Cardiac septum (tissue), 1 donor: Measurements from ENCODE around the gene NKD1. TPM values are rescaled to one million over a fixed set of nuclear protein-coding genes. Genes with fewer than 3 reads are reported as not detected.
"Not testable (repeated sequence)": the region's sequence is repeated elsewhere in the genome, so short reads cannot be mapped to it uniquely, and the experiment has no call there.

Experiments used
- DNase-seq: peaks from one replicate; pipeline ENCODE4 v3.0.0-alpha.2; 2020; ENCODE audit warnings: low spot score
- intact Hi-C: fragments of 100-400 bp; cut with DNase I; formaldehyde crosslinking; loops from one replicate; pipeline ENCODE4 v1.14.0; 2022
- total RNA-seq: library from RNA; stranded (reverse); fragmentation: NEBNext Ultra II Directional; extraction: Animal tissue kit (Norgen Biotek cat#: 25700); gene quantifications from one replicate; pipeline ENCODE4 v1.2.1, GENCODE V29; 2021
- donor health status: DM: no; HTN: no; CAD: no.

Gene NKD1
- total RNA-seq, 1 donor from 2014 or later, result 0.40 TPM

DNA sequence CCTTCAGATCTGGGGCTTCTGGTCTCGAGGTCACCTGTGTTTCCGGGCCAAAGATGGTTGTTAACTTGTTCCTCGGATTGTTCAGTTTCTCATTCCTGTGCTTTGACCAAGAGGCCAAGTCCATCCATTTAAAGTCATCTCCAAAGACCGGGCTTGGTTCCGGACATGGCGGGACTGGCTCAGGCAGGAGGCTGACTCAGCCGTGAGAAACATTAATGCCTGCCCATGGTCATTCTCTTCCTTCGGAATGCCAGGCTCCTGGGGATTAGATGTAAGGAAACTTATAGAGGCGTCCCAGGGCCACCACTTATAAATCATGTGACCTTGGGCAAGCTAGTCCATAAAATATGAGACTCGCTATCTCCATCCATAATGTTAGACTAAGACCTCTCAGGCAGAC, 13.6 kb upstream of the NKD1 start:
- DNase-seq, result peak; percentile 20
- intact Hi-C loops, result no loop called here

DNA sequence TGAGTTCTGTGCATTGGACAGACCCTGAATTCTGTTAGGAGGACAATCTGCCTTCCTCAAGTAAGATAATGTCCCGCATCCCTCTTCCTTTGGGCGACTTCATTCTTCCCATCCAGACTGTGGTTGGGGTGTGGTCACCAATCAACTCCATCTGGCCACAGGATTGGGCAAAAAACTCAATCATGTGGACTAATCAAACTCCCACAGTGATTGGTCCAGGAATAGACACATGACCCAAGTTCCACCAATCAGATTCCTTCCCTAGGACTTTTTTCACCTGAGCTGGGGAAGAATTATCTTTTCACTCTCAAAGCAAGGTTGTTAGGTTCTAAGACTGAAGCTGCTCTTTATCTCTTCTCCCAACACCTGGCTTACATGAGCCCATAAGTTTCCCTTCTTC, 13.2 kb upstream of the NKD1 start:
- intact Hi-C loops, result no loop called here
- peak; percentile 2 for DNase-seq

DNA sequence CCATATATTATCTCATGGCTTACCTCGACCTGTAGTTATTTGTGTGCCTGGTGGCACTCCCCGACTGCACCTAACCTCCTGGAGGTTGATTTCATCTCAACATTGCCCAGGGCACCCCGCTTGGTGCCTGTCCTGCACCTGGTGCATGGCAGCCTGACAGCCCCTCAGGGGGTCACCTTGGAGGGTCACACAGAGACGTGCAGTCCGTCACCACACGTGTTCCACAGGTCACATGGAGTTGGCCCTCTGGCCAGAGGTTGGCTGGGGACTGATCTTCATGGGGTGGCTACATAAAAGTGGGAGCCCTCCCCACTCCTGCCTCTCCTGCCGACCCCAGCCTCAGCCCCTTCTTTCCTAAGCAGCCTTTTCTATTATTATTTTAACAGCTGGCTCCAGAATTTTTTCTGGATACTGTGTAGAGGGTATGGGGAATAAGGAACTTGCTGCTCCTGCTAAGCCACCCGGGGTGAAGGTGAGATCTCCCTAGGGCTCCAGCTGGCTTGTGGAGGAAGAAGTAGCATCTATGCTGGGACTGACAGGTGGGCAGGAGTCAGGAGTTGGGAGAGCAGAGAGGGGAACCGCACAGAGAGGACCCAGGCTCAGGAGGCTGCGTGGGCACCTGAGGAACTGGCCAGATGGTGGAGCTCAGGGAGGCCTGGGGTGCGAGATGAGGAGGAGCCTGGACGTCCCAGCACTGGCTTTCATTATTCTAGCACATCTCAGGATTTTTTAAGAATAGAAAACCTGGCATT, 12.5 kb upstream of the NKD1 start:
- intact Hi-C loops, result no loop called here
- DNase-seq, result peak; percentile 65

DNA sequence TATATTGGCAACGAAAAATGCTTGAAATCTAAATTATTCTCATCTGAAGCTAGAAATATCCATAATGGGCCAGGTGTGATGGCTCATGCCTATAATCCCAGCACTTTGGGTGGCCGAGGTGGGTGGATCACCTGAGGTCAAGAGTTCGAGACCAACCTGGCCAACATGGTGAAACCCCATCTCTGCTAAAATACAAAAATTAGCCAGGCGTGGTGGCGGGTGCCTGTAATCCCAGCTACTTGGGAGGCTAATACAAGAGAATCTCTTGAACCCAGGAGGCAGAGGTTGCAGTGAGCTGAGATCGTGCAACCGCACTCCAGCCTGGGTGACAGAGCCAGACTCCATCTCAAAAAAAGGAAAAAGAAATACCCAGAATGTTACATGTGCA, 11.9 kb upstream of the NKD1 start:
- intact Hi-C loops, result not testable (repeated sequence)

DNA sequence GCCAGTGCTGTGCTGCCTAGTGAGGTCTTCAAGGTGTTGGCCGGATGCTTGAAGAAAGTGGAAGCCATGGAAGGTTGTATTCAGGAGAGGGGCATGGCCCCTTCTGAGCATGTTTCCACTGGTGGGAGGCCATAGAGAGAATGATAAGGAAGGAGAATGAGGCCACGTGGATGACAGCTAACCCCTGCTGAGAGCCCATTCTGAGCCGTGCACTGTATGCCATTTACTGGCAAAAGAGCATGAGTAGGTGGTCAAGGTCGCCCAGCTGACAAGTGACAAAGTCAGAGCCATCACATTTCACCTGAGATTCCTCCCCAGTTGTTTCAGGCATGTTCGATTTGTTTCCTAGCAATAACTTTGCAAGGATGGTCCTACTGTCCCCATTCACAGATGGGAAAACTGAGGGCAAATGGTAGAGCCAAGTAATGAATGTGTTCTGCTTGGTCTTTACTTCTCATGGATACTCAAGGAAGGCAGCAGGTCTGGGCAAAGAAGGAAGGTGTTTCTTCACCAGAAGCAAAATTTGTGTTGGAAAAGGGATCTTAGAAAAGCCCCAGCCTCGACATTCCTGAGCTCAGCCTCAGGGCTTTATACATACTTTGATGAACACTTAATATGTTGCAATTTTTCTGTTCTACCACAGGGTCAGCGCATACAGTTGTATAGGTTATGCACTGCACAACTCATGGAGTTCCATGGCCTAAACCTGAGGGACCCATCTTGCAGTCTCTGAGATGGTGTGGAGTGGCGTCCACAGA, 10.5 kb upstream of the NKD1 start:
- intact Hi-C loops, result no loop called here
- peak; percentile 7 for DNase-seq

More for the DNA sequence above, 11.9 kb upstream of the NKD1 start:
- peak; percentile 31 for DNase-seq

DNA sequence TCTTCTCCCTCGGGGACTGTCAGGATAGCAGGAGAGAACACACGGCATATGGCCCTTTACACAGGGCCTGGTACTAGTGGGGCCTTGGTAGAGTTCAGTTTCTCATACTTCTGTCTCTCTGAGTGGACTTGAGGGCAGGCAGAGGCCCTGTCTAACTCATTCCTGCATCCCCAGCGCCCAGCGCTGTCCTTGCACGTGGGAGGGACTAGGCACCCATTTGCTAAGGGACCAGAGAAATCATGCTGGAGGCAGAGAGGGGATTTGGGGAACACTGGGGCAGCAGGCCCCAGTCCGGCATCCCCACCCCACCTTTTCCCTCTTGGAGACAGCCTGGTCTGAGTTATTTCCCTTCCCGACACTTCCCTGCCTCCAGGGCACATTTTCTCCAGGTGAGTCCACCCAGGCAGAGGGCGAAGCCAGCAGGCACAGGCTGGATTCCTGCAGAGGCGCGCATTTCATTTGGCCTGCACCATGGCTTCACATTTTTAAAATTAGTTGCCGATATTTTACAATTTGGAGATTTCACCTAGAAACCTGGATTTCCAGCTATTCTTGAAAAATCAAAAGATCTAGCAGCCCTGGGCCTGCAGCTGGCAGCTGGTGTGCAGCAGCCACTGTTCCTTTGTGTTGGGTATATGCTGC, 9.7 kb upstream of the NKD1 start:
- intact Hi-C loops, result no loop called here
- DNase-seq, result peak; percentile 41

DNA sequence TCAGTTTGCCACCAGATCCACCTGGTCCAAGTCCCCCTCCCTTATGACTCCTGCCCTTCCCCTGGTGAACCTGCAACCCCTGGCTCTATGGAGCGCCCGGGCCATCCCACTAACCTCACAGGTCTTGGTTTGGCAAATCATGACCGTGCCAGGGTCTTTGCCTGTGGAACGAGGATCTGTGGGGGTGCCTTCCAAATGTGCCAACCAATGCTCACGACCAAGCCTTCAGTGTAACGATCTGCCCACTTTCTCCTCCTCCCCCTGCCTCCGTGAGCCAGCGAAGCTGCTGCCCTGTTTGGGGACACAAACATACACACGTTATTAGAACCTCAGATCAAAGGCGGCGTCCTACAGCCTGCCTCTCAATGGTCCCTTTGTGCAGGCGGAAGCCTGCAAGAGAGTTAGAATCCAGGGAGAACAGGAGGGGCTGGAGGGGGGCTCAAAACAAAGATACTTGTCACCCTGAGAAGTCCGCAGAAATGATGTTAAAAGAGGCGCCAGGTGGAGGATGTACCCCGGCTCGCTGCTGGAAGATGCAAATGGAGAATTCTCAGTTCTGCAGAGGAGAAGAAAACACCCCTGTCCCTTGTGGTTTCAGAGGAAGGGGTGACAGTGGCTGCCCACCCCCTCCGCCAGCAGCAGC, 9.0 kb upstream of the NKD1 start:
- intact Hi-C loops, result no loop called here
- DNase-seq, result peak; percentile 62

DNA sequence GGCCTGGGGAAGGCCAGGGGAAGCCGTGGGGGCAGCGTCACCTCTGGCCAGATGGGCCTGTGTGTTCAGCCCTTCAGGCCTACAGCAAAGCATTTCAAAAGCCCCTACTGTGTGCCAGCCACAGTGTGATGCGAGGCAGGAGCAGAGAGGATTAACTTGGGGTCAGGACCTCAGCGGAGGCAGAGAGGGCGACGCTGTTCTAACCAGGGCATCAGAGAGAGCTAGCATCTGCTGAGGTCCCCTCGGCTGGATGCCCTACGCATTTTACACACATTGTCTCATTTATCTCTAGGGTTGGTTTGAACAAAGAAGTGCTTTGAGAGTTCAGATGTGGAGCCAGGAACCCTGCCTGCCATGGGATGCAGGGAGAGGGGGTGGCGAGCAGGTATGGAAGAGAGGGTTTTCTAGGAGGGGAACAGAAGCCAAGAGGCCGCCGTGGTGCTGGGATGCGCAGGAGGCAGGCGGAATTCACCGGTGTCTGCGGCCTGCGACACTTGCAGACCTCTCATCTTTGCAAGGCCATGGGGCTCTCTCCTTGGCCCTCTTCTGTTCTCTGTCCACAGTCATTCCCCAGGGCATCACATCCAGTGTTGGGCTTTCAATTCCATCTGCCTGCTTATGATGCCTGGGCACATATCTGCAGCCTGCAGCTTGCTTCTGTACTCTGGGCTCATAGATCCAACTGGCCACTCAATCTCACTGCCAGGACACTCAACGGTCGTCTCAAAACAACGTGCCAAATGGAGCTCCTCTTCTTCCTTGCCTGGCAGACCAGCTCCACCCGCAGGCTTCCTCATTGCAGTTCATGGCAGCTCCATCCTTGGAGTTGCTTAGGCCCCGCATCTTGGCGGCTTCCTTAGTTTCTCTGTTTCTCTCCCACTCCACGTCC, 8.1 kb upstream of the NKD1 start:
- DNase-seq, result no peak
- intact Hi-C loops, result no loop called here

DNA sequence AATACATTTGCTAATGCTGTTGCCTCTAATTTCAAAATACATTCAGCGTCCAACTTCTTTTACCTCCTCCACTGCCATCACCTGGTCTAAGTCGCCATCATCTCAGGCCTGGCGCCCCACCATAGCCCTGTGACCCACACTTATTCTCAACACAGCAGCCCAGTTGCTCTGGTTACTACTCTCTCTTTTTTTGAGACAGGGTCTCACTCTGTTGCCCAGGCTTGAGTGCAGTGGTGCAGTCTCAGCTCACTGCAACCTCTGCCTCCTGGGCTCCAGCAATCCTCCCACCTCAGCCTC, 7.5 kb upstream of the NKD1 start:
- no peak for DNase-seq
- intact Hi-C loops, result no loop called here

DNA sequence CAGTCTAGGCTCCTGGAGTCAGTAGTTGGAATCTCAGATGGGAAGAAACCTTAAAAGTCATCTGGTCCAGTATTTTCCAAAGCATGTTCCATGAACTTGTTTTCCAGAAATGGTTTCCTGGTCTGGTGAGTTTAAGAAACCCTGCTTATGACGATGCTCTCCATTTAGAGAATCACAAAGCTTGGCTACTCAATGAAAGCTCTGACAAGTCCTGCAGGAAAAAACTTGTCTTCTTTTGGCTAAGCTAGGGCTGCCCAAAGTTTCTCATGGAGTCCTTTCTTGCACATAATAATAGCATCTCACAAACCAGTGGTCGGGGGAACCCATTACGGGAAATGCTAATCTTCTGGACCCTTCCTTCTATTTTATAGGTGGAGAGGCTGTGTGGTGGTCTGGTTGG, 5.5 kb upstream of the NKD1 start:
- intact Hi-C loops, result no loop called here
- DNase-seq, result no peak

DNA sequence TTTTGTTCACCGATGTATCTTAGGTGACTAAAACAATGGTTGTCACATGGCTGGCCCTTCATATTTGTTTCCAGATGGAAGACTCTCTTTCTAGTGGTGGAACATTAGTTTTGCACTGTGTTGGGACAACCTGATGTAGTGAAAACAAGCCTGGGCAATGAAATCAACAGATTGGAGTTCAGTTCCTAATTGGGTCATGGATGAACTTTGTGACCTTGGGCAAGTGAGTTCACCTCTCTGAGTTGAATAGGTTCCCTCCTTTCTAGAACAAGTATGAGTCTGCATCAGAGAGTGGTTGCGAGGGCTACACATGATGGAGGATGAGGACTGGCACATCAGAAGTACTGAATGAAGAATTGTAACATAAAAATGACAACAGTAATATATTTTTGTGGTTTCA, 2.1 kb upstream of the NKD1 start:
- intact Hi-C loops, result no loop called here
- no peak for DNase-seq

DNA sequence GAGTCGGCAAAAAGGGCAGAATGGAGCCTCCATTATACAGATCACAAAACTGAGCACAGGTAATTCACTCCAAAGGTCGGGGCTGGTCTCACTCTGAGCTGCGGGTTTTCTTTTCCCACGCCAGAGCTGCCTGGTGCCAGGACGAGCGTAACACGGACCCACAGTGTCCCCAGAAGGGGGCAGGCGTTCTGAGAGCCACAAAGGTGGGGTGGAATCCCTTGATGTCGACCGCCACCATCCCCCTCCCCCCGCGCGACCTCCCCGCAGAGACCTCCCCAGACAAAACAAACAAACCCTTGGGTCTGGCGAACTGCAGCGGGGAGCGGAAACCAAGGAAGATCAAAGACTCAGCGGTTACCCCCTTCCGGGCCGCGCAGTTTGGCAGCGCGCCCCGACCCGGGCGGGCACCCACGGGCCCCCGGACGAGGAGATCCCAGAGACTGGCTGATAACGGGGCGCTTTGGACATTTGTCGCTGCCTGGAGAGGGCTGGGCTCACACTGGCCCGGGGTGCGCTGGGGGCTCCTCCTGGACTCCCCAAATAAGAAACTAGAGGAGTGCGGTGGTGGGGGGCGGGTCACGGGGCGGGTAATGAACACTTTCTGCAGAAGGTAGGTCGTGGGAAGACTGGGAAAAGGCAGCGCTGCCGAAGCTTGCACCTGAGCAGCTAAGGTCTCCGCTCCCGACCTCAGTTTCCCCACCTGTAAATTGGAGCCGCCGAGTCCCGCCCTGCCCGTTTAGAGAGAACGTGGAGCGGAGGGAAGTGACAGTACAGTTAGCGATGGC, 664 bp upstream of the NKD1 start:
- intact Hi-C loops, result no loop called here
- DNase-seq, result no peak

DNA sequence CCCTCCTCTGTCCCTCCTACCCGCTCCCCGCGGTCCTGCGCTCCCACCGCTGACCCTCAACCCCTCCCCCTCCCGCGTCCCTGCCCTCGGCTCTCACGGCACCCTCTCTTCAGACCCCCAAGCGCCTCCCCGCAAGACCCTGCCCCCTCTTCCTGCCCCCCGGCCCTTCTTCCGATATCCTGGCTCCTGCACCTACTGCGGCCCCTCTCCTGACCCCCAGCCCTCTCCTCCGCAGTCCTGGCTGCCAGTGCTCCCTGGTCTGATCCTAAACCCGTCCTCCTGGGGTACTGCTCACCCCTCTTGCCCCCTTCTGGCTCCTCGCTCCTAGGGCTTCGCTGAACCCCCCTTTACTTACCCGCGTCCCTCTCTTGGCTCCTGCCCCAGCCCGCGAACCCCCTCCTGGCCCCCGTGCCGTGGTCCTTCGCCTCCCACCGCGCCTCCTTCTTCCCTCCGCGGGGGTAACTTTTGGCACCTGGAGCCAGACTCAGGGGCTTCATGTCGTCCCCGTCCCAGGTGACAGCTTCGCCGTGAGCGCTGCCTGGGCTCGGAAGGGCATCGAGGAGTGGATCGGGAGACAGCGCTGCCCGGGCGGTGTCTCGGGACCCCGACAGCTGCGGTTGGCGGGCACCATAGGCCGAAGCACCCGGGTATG, 839 bp downstream of the NKD1 start:
- intact Hi-C loops, result no loop called here
- DNase-seq, result no peak

DNA sequence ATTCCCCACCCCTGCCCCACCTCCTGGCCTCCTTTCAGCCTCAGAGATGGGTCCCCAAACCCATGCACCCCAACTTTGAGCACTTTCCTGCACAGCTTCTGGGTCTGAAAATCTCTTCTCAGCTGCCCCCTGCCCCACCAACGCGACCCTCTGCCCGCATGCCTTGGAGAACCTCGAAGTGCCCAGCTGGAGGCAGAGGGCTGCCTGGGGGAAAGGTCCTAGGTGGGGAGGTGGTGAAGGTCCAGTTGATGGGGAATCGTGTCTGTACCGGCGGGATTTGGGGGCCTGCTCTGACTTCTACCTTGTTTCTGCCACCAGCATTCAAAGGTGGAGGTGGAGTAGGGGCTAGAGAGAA, 1.3 kb downstream of the NKD1 start:
- intact Hi-C loops, result no loop called here
- DNase-seq, result no peak

DNA sequence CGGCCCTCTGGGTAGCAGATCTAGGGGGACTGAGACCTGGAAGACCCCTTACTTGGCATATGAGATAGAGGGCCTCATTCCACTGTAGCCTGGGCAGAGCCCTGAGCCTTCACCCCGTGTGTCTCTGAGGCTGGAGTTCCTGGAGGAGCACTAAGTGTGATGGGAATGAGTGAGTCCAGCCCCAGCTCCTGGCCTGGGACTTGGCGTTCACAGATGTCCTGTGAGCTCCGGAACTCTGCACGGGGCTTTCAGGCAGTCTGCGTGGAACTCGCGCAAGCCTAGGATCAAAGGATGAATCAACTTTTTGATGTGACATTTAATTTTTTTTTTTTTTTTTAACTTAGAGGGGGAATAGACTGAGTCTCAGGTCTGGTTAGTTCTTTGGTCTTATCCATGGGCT, 1.8 kb downstream of the NKD1 start:
- no peak for DNase-seq
- intact Hi-C loops, result no loop called here

DNA sequence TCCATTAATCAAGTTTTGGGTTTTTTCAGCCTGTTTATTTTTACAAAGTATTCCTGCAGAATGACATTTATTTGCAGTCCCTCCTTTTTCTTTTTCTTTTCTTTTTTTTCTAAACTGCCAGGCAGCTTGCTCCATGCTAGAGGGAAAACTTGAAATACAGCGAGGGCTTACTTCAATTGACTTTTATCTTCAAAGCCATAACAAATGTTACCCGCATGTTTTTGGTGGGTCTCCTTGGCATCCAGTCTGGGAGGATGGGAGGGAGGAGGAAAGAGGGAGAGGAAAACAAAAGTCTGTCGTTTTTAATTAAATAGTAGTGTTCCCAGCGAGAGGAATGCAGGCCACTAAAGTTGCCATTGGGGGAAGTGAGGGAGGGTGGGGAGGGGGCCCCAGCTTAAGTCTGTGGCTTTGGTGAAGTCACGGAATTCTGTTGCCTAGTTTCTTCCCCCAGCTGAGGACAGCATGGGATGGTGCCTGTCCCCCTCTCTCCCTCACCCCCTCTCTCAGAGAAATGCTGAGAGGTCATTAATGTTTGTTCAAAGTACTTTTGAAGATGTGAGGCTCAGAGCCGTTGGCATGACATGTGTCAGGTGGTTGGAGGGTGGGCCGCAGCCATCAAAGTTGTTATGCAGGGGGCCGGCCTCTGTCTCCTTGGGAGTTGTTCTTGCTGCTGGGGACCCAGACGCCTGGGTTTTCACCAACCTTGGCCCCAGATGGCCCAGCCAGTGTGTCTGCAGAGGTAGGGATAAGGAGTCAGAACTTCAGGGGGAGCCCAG, 2.9 kb downstream of the NKD1 start:
- DNase-seq, result no peak
- intact Hi-C loops, result no loop called here

DNA sequence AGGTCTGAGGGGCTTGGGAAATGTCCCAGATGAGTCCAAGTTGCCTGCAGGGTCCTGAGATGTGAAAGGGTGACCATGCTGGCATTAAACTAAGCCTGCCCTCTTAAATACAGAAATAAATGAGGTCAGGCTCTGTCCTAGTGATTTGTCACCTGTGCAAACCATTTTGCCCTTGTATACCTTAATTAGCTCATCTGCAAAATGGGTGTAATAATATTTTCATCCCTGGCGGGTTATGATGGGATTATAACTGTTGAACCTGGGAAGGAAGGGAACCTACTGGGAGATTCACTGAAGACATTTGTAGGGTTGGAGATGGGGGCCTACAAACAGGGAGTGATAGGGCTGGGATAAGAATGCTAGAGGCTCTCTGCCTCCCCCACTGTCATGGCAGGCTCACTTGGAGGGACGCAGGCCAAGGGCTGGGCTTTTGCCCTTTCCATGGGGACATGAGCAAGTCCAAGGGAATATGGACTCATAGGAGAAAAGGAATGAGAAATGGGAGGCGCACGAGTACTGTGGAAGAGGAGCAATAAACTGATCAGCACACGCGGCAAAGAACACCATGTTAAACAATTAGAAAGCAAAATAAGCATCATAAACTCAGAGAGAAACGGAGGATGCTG, 4.4 kb downstream of the NKD1 start:
- DNase-seq, result no peak
- intact Hi-C loops, result no loop called here
